ENCODE measurements around the gene RLF.

RLF gene

DNA sequence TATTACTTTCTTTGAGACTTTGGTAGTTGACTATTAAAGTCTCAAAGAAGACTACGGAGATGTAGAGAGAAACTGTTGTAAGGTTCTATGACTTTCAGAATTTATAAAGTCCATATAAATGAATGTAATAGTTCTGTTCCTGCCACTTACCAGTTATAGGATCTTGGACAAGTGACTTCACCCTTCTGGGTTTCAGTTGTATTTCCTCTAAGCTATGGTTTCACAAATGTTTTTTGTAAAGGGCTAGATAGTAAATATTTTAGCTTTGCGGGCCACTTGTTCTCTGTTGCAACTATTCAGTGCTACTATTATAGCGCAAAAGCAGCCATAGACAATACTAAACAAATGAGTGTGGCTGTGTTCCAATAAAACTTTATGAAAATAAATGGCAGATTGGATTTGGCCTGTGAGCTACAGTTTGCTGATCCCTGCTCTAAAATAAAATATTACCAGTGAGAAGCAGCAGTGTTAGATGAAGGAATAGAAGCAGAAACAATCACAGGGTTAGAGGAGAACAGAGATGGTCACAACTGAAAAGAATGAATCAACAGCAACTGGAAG lies 111.5 kb downstream of the RLF start:
- DNase-seq = no peak

DNA sequence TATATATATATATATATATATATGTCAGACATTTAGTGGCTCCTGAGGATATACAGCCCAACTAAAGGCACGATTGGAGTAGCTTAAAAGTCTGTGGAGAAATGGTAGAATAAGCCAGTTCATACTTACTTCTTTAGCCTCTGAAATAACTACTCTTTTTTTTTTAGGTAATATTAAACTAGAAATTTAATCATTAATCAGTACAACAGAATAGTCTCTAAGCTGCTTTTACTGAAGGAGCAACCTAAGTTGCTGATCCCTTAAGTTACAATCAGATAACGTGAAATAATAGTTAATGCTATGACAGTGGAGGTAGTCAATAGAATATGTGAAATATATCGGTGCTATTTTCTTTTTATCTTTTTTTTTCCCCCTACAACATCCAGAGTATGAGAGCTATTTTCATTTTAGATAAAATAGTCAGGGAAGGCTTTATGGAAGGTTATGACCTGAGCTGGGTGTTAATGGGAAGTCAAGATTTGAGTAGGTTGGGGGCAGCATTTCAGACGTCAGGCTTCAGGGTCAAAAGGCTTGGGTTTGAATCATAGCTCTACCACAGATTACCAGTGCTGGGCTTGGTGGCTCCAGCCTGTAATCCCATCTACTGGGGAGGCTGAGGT lies 112.5 kb downstream of the RLF start:
- DNase-seq = no peak

DNA sequence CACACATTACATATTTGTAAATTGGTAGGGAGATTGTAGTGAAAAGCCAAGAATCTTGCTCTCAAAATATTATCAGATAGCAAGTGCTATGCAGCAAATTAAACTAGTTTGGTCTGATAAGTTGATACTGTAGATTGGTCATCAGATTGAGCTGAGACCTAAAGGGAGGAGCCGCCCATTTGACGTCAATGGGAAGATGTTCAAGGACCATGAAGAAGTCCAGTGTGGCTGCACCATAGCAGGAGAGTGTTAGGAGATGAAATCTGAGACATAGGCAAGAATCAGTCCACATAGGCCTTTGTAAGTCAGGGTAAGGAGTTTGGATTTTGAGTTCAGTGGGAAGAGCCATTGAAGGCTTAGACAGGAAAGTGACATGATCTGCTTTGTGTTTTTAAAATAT lies 113.1 kb downstream of the RLF start:
- DNase-seq = no peak

DNA sequence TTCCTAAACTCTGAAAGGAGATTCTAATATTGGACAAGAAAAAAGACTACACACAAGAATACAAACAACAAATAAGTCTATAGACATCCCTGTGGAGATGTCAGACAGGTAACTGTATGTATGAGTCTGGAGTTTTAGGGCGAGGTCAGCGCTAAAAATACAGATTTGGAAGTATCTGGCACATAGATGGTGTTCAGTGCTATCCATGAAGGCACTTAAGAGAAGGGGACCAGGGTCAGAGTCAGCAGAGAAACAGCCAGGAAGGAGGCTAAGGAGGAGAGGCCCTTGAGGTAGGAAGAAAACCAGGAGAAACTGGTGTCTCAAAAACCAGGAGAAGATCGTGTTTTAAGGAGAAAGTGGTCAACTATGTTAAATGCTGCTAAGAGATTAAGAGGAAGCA lies 114.9 kb downstream of the RLF start:
- no peak for DNase-seq

DNA sequence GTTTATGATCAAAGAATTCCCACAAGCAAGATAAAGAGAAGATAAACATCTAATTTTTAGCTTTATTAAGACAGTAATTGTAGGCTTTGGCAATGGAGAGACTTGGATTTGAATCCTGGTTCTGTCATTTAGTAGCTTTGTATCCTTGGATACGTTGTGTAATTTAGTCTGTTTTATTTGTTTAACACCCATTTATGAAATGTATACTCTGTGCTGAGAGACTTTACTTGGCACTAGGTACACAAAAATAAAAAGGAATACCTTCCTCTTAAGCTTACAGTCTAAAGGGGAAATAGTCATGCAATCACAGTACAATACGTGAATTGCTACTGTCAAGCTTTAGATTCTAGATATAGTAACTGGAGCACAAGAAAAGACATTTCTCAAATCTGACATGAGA lies 120.7 kb downstream of the RLF start:
- DNase-seq = no peak
